Measurements from ENCODE around the gene MYO18B.

MYO18B gene

DNA sequence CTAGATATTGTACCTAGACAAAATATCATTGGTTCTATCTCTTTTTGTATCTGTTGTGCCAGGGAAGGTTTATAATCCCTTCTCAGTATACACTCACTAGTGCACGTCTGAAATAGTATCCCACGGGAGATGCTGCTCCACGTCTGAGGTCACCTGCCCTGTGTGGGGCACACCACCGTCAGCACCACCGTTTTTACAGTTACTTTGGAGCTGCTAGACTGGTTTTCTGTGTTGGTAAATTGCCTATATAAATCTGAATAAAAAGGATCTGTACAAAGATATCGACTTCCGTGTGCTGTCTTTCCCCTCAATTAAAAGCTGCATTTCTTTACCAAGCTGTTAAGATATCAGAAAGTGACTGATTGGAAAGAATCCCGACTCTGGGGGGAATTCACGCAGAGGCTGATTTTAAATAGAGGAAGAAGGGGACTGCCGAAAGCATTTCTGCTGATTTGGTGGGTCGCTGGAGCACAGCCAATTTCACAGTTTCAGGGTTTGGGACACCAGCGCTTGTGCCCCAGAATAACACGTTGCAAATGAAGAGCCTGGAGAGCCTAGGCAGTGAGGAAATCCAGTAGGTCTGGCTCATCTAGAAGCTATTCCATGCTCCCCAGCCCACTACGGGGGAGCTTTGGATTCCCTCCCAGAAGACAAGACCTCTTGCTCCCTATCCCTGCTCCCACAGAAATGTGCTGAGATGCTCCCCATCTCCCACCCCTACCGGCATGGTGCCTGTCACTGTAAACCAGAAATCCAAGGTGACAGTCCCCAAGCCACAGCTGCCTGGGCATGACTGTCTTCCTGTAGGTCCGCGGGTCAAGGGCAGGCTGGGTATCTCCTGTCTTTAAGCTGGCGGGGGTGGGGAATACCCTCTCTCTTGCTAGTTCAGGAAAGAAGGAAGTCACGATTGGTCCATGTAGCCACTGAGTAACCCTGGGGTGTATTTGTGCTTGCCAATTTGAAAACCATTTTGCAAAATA is 12.7 kb upstream of the MYO18B start:
- Histone ChIP-seq H3K9me3 (ENCODE audit: control insufficient read depth, low read length) (no peaks in the 10 kb centered on the region), H3K27me3 (replicated peaks; ENCODE audit: control insufficient read depth, insufficient read depth, low read length, poor library complexity, severe bottlenecking) (no peaks in the 10 kb centered on the region), H3K27ac (ENCODE audit: insufficient read depth, low read length, poor library complexity, severe bottlenecking) (no peak overlapping the region), H3K36me3 (ENCODE audit: control insufficient read depth, insufficient read depth, low read length) (no peaks in the 10 kb centered on the region), H3K4me3 (ENCODE audit: insufficient read depth, low read depth, low read length, poor library complexity, severe bottlenecking) (no peak overlapping the region), H3K4me1 (ENCODE audit: control insufficient read depth, insufficient read depth, low read length, poor library complexity, severe bottlenecking) (no peaks in the 10 kb centered on the region)
- DNase-seq: no peak

DNA sequence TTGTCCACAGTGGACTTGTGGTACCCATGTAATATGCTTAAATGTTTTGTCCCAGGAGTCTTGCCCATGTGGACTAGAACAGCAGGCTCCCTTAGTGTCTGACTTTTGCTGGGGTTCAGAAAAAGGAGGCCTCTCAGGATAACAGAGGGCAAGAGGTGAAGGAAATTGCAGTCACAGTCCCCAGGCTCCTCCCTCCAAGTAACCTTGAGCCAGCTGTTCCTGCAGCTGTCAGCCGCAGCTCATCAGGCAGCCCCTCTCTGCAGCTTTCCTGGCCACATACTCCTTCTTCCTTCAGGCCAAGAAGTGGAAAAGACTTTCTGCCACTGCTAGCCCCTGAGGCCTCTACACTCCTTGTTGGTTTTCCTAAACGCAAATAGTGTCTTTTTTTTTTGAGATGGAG is 6.3 kb upstream of the MYO18B start:
- DNase-seq: no peak
- Histone ChIP-seq H3K4me1 (ENCODE audit: control insufficient read depth, insufficient read depth, low read length, poor library complexity, severe bottlenecking) (no peaks in the 10 kb centered on the region), H3K36me3 (ENCODE audit: control insufficient read depth, insufficient read depth, low read length) (no peaks in the 10 kb centered on the region), H3K27me3 (replicated peaks; ENCODE audit: control insufficient read depth, insufficient read depth, low read length, poor library complexity, severe bottlenecking) (no peaks in the 10 kb centered on the region), H3K4me3 (ENCODE audit: insufficient read depth, low read depth, low read length, poor library complexity, severe bottlenecking) (no peak overlapping the region), H3K9me3 (ENCODE audit: control insufficient read depth, low read length) (no peaks in the 10 kb centered on the region), H3K27ac (ENCODE audit: insufficient read depth, low read length, poor library complexity, severe bottlenecking) (no peak overlapping the region)

DNA sequence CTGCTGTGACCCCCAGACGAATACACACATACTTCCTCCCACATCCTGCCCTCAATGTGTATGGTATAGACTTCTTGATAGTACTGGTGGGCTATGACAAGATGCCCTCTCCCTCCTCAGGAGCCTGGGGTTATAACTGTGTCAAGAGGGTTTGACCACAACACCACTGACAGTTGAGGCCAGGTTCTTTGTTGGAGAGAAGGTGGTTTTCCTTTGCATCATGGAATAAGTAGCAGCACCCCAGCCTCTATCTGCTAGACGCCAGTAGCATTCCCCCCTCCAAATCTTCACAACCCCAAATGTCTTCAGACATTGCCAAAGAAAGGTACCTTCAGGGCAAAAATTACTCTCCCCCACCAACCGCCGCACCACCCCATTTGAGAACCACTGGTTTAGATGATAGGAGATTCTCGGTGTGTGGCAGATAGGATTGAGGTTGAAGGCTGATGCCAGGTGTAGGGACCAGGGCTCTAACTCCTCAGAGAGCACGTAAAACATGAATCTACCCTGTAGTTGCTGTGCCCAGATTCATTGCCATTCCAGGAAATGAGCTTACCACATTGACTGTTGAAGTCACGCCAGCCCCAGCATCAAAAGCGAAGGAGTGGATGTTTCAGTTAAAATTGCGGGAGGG is 5.5 kb upstream of the MYO18B start:
- no peaks in the 10 kb centered on the region for H3K4me1 ChIP-seq (ENCODE audit: control insufficient read depth, insufficient read depth, low read length, poor library complexity, severe bottlenecking)
- no peak overlapping the region for H3K4me3 ChIP-seq (ENCODE audit: insufficient read depth, low read depth, low read length, poor library complexity, severe bottlenecking)
- H3K9me3 ChIP-seq (ENCODE audit: control insufficient read depth, low read length): no peaks in the 10 kb centered on the region
- no peaks in the 10 kb centered on the region for H3K27me3 ChIP-seq (replicated peaks; ENCODE audit: control insufficient read depth, insufficient read depth, low read length, poor library complexity, severe bottlenecking)
- no peaks in the 10 kb centered on the region for H3K36me3 ChIP-seq (ENCODE audit: control insufficient read depth, insufficient read depth, low read length)
- DNase-seq: no peak
- no peak overlapping the region for H3K27ac ChIP-seq (ENCODE audit: insufficient read depth, low read length, poor library complexity, severe bottlenecking)

DNA sequence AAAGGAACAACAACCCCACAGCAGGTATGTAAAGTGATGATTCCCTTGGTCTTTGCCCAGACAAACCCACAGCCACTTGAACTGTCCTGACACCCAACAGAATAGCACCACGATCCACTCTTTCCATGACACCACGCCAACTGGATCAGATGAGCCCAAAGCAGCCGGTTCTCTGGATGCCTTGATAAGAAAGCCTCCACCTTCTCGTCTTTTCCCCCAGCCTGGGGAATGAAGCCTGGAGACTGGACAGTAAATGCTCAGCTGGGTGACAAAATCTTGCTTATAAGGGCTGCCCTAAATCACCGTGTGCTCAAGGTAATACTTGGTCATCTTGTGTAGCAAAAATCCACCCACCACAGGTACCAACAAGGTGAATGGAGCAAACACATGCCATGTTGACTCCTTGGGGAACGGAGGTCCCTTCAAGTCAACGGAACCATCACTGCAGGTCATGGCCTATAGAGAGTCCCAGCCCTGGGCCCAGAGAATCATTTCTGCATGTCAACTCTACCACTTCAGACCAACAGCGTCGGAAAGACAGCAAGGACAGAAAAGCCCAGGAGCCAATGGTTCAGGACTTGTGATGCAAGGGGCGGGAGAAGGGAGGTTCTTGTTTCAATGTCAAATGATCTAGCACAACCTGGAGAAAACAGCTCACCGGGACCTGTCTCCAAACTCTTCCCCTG is 2.2 kb upstream of the MYO18B start:
- no peak overlapping the region for H3K4me3 ChIP-seq (ENCODE audit: insufficient read depth, low read depth, low read length, poor library complexity, severe bottlenecking)
- H3K27me3 ChIP-seq (replicated peaks; ENCODE audit: control insufficient read depth, insufficient read depth, low read length, poor library complexity, severe bottlenecking): no peaks in the 10 kb centered on the region
- no peak overlapping the region for H3K27ac ChIP-seq (ENCODE audit: insufficient read depth, low read length, poor library complexity, severe bottlenecking)
- no peaks in the 10 kb centered on the region for H3K36me3 ChIP-seq (ENCODE audit: control insufficient read depth, insufficient read depth, low read length)
- no peaks in the 10 kb centered on the region for H3K9me3 ChIP-seq (ENCODE audit: control insufficient read depth, low read length)
- DNase-seq: no peak
- no peaks in the 10 kb centered on the region for H3K4me1 ChIP-seq (ENCODE audit: control insufficient read depth, insufficient read depth, low read length, poor library complexity, severe bottlenecking)

DNA sequence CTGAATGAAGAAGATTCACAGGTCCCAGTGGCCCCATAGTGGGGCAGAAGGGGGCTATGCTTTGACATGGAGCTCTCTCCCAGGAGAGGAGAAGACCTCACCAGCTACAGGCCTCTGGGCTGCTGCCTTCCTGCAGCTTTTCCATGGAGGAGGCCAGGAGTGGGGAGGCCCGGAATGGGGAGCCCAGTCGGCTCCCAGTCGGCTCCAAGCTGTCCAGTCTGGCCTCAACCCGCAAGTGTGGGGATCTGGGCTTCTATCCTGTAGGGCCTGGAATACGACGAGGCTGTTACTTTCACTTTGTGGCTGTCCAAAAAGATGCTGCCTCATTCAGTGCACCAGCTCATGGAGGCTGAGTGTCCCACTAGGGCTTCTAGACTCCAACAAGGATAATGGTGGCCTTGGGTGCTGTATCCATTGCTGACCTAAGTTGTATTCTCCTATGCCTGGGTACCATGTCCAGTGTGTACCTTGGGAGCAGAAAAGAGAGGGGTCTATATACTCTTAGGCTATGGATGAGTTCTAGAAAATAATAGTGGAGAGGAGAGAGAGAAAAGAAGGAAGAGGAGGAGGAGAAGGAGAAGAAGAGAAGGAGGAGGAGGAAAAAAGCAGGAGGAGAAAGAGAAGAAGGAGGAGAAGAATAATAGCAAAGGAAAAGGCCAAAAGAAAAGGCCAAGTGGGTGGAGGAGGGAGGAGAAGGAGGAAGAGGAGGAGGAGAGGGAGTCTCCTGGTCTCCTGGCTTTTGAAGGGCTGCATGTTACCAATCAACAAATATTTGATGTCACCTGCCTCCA is 1.1 kb downstream of the MYO18B start:
- no peak for DNase-seq
- H3K27me3 ChIP-seq (replicated peaks; ENCODE audit: control insufficient read depth, insufficient read depth, low read length, poor library complexity, severe bottlenecking): no peaks in the 10 kb centered on the region
- H3K4me3 ChIP-seq (ENCODE audit: insufficient read depth, low read depth, low read length, poor library complexity, severe bottlenecking): no peak overlapping the region
- no peaks in the 10 kb centered on the region for H3K9me3 ChIP-seq (ENCODE audit: control insufficient read depth, low read length)
- H3K27ac ChIP-seq (ENCODE audit: insufficient read depth, low read length, poor library complexity, severe bottlenecking): no peak overlapping the region
- H3K36me3 ChIP-seq (ENCODE audit: control insufficient read depth, insufficient read depth, low read length): no peaks in the 10 kb centered on the region
- H3K4me1 ChIP-seq (ENCODE audit: control insufficient read depth, insufficient read depth, low read length, poor library complexity, severe bottlenecking): no peaks in the 10 kb centered on the region

DNA sequence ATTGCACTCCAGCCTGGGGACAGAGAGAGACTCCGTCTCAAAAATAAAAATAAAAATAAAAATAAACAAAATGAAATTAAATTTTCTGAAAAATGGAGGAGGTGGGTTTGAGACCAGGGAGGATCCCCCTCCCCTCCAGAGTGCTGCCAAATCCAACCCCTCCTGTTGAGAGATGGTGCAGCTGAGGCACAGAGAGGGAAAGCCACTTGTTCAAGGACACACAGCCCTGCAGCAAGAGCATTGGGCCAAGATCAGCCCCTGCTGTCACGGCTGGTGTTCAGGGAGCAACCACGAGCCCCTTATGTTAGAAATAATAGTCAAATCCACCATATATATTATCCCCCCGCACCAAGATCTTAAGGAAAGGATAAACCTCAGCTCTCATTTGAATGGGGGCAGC is 2.7 kb downstream of the MYO18B start:
- H3K36me3 ChIP-seq (ENCODE audit: control insufficient read depth, insufficient read depth, low read length): no peaks in the 10 kb centered on the region

DNA sequence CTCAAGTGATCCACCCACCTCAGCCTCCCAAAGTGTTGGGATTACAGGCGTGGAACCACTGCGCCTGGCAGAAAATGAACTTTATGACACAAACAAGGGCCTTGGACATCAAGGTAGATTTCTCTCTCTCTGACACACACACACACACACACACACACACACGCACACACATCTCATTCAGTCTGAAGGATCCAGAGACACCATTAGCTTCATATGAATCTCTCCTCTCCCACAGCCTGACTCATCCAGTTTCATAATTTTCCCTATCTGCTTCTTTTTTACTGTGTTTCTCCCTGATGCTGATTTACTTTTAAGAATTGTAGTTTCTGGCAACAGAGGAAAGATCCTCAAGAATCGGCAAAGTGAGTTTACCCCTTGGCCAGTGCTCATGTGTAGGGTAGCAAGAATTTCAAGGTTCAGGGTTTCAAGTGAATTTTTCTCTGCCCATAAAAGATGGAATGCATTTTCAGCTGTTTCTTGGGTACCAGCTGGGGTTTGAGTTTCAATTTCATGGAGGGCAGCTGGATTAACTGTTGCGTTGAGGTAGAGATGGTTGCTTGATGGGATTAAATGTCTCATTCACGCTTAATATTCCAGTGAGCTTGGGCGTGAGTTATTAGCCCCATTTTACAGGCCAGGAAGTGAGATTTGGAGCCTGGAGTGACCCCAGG is 3.5 kb downstream of the MYO18B start:
- Histone ChIP-seq H3K27me3 (replicated peaks; ENCODE audit: control insufficient read depth, insufficient read depth, low read length, poor library complexity, severe bottlenecking) (no peaks in the 10 kb centered on the region), H3K9me3 (ENCODE audit: control insufficient read depth, low read length) (no peaks in the 10 kb centered on the region), H3K4me1 (ENCODE audit: control insufficient read depth, insufficient read depth, low read length, poor library complexity, severe bottlenecking) (no peaks in the 10 kb centered on the region), H3K4me3 (ENCODE audit: insufficient read depth, low read depth, low read length, poor library complexity, severe bottlenecking) (no peak overlapping the region), H3K27ac (ENCODE audit: insufficient read depth, low read length, poor library complexity, severe bottlenecking) (no peak overlapping the region), H3K36me3 (ENCODE audit: control insufficient read depth, insufficient read depth, low read length) (no peaks in the 10 kb centered on the region)
- no peak for DNase-seq

More for the DNA sequence above, 2.7 kb downstream of the MYO18B start:
- no peak overlapping the region for H3K27ac ChIP-seq (ENCODE audit: insufficient read depth, low read length, poor library complexity, severe bottlenecking)
- no peak for DNase-seq
- no peaks in the 10 kb centered on the region for H3K9me3 ChIP-seq (ENCODE audit: control insufficient read depth, low read length)
- no peaks in the 10 kb centered on the region for H3K4me1 ChIP-seq (ENCODE audit: control insufficient read depth, insufficient read depth, low read length, poor library complexity, severe bottlenecking)
- H3K27me3 ChIP-seq (replicated peaks; ENCODE audit: control insufficient read depth, insufficient read depth, low read length, poor library complexity, severe bottlenecking): no peaks in the 10 kb centered on the region
- H3K4me3 ChIP-seq (ENCODE audit: insufficient read depth, low read depth, low read length, poor library complexity, severe bottlenecking): no peak overlapping the region

DNA sequence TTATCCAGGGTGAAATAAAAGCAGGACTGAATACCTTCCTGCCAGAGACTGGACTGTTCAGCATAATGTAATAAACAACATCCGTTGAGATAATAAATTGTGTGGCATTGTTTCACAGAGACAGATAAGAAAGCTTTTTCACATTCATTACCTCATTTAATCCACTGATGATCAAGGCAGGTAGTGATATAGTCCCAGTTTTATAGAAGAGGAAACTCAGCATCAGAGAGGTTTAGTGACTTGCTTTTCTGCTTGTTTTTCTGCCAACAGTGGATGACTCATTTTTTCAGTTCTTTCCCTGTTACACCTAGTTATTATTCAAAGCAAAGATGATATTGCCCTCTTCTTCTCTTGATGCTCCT is 4.0 kb downstream of the MYO18B start:
- no peak overlapping the region for H3K4me3 ChIP-seq (ENCODE audit: insufficient read depth, low read depth, low read length, poor library complexity, severe bottlenecking)
- H3K27me3 ChIP-seq (replicated peaks; ENCODE audit: control insufficient read depth, insufficient read depth, low read length, poor library complexity, severe bottlenecking): no peaks in the 10 kb centered on the region
- no peak overlapping the region for H3K27ac ChIP-seq (ENCODE audit: insufficient read depth, low read length, poor library complexity, severe bottlenecking)
- H3K4me1 ChIP-seq (ENCODE audit: control insufficient read depth, insufficient read depth, low read length, poor library complexity, severe bottlenecking): no peaks in the 10 kb centered on the region
- no peaks in the 10 kb centered on the region for H3K9me3 ChIP-seq (ENCODE audit: control insufficient read depth, low read length)
- H3K36me3 ChIP-seq (ENCODE audit: control insufficient read depth, insufficient read depth, low read length): no peaks in the 10 kb centered on the region
- no peak for DNase-seq

DNA sequence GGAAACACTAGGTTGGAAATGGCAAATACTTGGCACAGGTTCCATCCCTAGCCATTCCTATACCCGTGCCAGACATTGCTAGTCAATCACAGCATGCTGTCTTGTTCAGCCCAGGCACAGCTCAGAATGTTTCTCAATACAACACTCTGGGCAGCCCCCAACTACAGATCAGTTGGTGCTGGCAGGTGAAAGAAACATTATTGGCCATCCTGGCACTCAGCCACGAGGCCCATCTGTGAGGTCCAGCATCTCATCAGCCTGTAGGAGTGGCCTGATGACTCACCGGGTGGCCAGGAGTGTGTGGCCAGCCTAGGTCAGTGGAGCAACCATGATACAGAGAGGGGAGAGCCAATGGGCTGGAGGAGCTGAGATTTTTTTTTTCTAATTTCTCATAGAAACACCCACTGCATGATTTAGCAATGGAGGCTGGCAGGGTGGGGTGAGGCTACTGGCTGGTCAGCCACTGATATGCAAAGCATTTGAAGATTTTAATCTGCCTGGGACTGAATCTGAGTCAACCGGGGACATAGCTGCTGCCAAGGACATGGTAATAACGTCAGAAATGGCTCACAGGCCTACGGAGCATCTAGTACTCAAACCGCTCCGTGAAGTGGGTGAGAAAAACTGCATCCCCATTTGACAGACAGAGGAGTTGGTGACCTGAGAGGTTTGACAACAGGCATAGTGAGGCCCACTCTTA is 5.4 kb downstream of the MYO18B start:
- H3K36me3 ChIP-seq (ENCODE audit: control insufficient read depth, insufficient read depth, low read length): no peaks in the 10 kb centered on the region
- no peak overlapping the region for H3K4me3 ChIP-seq (ENCODE audit: insufficient read depth, low read depth, low read length, poor library complexity, severe bottlenecking)
- H3K4me1 ChIP-seq (ENCODE audit: control insufficient read depth, insufficient read depth, low read length, poor library complexity, severe bottlenecking): no peaks in the 10 kb centered on the region
- no peaks in the 10 kb centered on the region for H3K27me3 ChIP-seq (replicated peaks; ENCODE audit: control insufficient read depth, insufficient read depth, low read length, poor library complexity, severe bottlenecking)
- no peaks in the 10 kb centered on the region for H3K9me3 ChIP-seq (ENCODE audit: control insufficient read depth, low read length)
- H3K27ac ChIP-seq (ENCODE audit: insufficient read depth, low read length, poor library complexity, severe bottlenecking): no peak overlapping the region
- DNase-seq: no peak

Measured in effector memory CD4-positive, alpha-beta T cell (primary cell).